Thyroid gland (tissue), 4 donors: ENCODE results near the gene RDM1.

Experiments
- CTCF ChIP-seq, 6 experiments: fragments of 200-600 bp in 3 of 6; fragments of 450-650 bp in 3 of 6; sonication (generic) in 3 of 6; IDR thresholded peaks; one replicate each; pipeline ENCODE4 v1.5.1; 2016 to 2019; ENCODE audit warnings: antibody characterized with exemption in 6 of 6, mild to moderate bottlenecking in 2 of 6, inconsistent platforms in 1 of 6, moderate library complexity in 1 of 6
- POLR2A ChIP-seq, 2 donors: fragments of 450-650 bp; IDR thresholded peaks; one replicate each; pipeline ENCODE4 v1.6.1; 2017; ENCODE audit warnings: antibody characterized with exemption in 2 of 2, mild to moderate bottlenecking in 2 of 2, moderate library complexity in 1 of 2

GRCh38 chr17:35972945-35973332 is 42.4 kb upstream of the RDM1 start:
- TF ChIP-seq CTCF (IDR thresholded peaks at IDR 0.05), result no peak
- TF ChIP-seq POLR2A (IDR thresholded peaks at IDR 0.05), result no peak
